GM23338 (cell line): ENCODE data around the gene CCDC97. TPM values are rescaled to one million over a fixed set of nuclear protein-coding genes. Genes with fewer than 3 reads are reported as not detected.
A peak's percentile ranks its signal among the peaks of the same experiment; 100 is the strongest.

ENCODE experiments used
- ATAC-seq: fragments of 200-7000 bp; cut with Tn5 transposase; 3 replicates; pipeline ENCODE4 v1.9.1; 2020
- DNase-seq: peaks from one replicate; pipeline ENCODE4 v3.0.0-alpha.2; 2015; ENCODE audit warnings: low spot score
- H2AFZ ChIP-seq: fragments of 200-600 bp; sonication (generic); 2 replicates; pipeline ENCODE4 v1.8.0; 2016; ENCODE audit warnings: antibody characterized with exemption, mild to moderate bottlenecking, moderate library complexity
- H3F3A ChIP-seq: fragments of 200-600 bp; sonication (generic); replicated peaks from 2 replicates; pipeline ENCODE4 v1.8.0; 2017; ENCODE audit warnings: antibody characterized with exemption, mixed run types, low read depth
- H3K27ac ChIP-seq: fragments of 200-600 bp; sonication (generic); 2 replicates; pipeline ENCODE4 v1.6.1; 2016; ENCODE audit warnings: low read depth
- H3K27me3 ChIP-seq: fragments of 200-600 bp; sonication (generic); 2 replicates; pipeline ENCODE4 v1.8.0; 2016; ENCODE audit warnings: mild to moderate bottlenecking, mixed run types, moderate library complexity; ENCODE audit not compliant: insufficient read depth
- H3K36me3 ChIP-seq: fragments of 200-600 bp; sonication (generic); 2 replicates; pipeline ENCODE4 v1.8.0; 2016; ENCODE audit warnings: mild to moderate bottlenecking; ENCODE audit not compliant: insufficient read depth
- H3K4me1 ChIP-seq: fragments of 200-600 bp; sonication (generic); 2 replicates; pipeline ENCODE4 v1.8.0; 2016; ENCODE audit warnings: mild to moderate bottlenecking, moderate library complexity; ENCODE audit not compliant: insufficient read depth
- H3K4me2 ChIP-seq: fragments of 200-600 bp; sonication (generic); 2 replicates; pipeline ENCODE4 v1.7.1; 2017; ENCODE audit warnings: mixed run types
- H3K4me3 ChIP-seq: fragments of 200-600 bp; sonication (generic); 2 replicates; pipeline ENCODE4 v1.6.1; 2016; ENCODE audit warnings: mixed run types
- H3K79me2 ChIP-seq: fragments of 200-600 bp; sonication (generic); replicated peaks from 2 replicates; pipeline ENCODE4 v1.8.0; 2017; ENCODE audit warnings: mild to moderate bottlenecking; ENCODE audit not compliant: insufficient read depth
- H3K9me2 ChIP-seq: fragments of 200-600 bp; sonication (generic); 2 replicates; pipeline ENCODE4 v1.8.0; 2017; ENCODE audit not compliant: insufficient read depth
- H4K20me1 ChIP-seq: fragments of 200-600 bp; sonication (generic); replicated peaks from 2 replicates; pipeline ENCODE4 v1.8.0; 2017; ENCODE audit warnings: mild to moderate bottlenecking; ENCODE audit not compliant: insufficient read depth
- H3K27ac Mint-ChIP-seq: 2 replicates; pipeline ENCODE4 v1.8.0; 2020; ENCODE audit warnings: inconsistent platforms, mild to moderate bottlenecking, moderate library complexity, mixed read lengths
- H3K27me3 Mint-ChIP-seq: 3 replicates; pipeline ENCODE4 v1.8.0; 2022; ENCODE audit warnings: low read depth, mild to moderate bottlenecking, moderate library complexity, mixed read lengths, inconsistent platforms; ENCODE audit not compliant: insufficient read depth, poor library complexity
- H3K36me3 Mint-ChIP-seq: 3 replicates; pipeline ENCODE4 v1.8.0; 2021; ENCODE audit warnings: low read depth, mild to moderate bottlenecking, inconsistent platforms, moderate library complexity, mixed read lengths
- H3K4me1 Mint-ChIP-seq: 3 replicates; pipeline ENCODE4 v1.8.0; 2020; ENCODE audit warnings: mild to moderate bottlenecking, inconsistent platforms, mixed read lengths
- H3K4me3 Mint-ChIP-seq: 3 replicates; pipeline ENCODE4 v1.8.0; 2021; ENCODE audit warnings: moderate library complexity, mild to moderate bottlenecking, inconsistent platforms, mixed read lengths
- H3K9me3 Mint-ChIP-seq: 3 replicates; pipeline ENCODE4 v1.8.0; 2020; ENCODE audit warnings: moderate library complexity, mild to moderate bottlenecking, inconsistent platforms, mixed read lengths
- CTCF ChIP-seq, 2 experiments: fragments of 200-600 bp in 1 of 2; sonication (generic) in 1 of 2; conservative IDR thresholded peaks; 2 replicates each; pipeline versions ENCODE4 v1.5.1 to v1.6.1; 2016 to 2017; ENCODE audit warnings: antibody characterized with exemption in 2 of 2, low read depth in 2 of 2, mild to moderate bottlenecking in 2 of 2, moderate library complexity in 1 of 2
- ETS1 ChIP-seq: IDR thresholded peaks from 2 replicates; pipeline ENCODE4 v1.6.1; 2016; ENCODE audit warnings: antibody characterized with exemption
- EZH2 ChIP-seq: fragments of 200-600 bp; sonication (generic); IDR thresholded peaks from one replicate; pipeline ENCODE4 v1.8.0; 2017; ENCODE audit warnings: antibody characterized with exemption, mild to moderate bottlenecking, low read depth; ENCODE audit not compliant: unreplicated experiment
- STAT1 ChIP-seq: IDR thresholded peaks from one replicate; pipeline ENCODE4 v1.6.1; 2016; ENCODE audit warnings: antibody characterized with exemption; ENCODE audit not compliant: unreplicated experiment
- polyA plus RNA-seq: library from polyadenylated mRNA; unstranded; fragments of >200 nt; fragmentation: Nextera tagmentation; extraction: Ambion mirVana; gene quantifications from 2 replicates; pipeline ENCODE4 v1.2.1, GENCODE V29; 2016
- total RNA-seq: library from RNA; depleted of rRNA; stranded (reverse); fragments of >200 nt; shearing (Covaris generic); gene quantifications from 2 replicates; pipeline ENCODE4 v1.2.3, GENCODE V29; 2014
- TF ChIP-seq, protein P1 (sequence below): IDR thresholded peaks from one replicate; pipeline ENCODE4 v1.6.1; 2018; ENCODE audit warnings: antibody characterized with exemption; ENCODE audit not compliant: unreplicated experiment

CCDC97 gene
- total and polyA plus RNA-seq, 2 experiments from 2014 or later: 8.0 to 11.0 TPM

DNA sequence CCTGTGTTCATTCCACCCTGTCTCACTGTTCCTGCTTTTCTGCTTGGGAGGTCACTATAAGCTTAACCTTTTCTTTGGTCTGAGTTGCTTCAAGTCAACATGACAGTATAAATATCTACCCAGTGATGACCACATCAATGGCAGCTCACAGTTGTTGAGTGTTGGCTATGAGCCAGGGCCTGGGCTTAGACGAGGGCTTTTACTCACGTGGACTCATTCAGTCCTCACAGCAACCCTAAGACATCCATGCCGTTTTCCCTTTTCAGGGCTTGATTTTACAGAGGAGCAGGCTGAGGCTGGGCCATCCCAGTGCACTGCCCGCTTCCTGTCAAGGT is 10.2 kb upstream of the CCDC97 start:
- Histone ChIP-seq H3K27me3 (no peaks in the 10 kb centered on the region), H3K27ac (no peak overlapping the region), H3K4me1 (no peaks in the 10 kb centered on the region), H3K79me2 (0 out of 2 replicates have a peak, but pooled peaks cover 8% of the 10 kb centered on the region), H3K36me3 (peaks cover 88% of the 10 kb centered on the region), H2AFZ (no peak overlapping the region), H3K9me2 (no peaks in the 10 kb centered on the region), H3F3A (peaks cover 27% of the 10 kb centered on the region), H3K4me3 (no peak overlapping the region), H3K4me2 (no peak overlapping the region), H4K20me1 (peaks cover 46% of the 10 kb centered on the region)
- DNase-seq: no peak
- H3K36me3 Mint-ChIP-seq: peaks cover 98% of the 10 kb centered on the region
- no peak for ATAC-seq
- TF ChIP-seq STAT1 (no peak), CTCF (conservative IDR thresholded peaks at IDR 0.05; ENCODE audit: low read depth in 2 of 2) (no peak)
- H3K27me3 Mint-ChIP-seq: peaks cover 5% of the 10 kb centered on the region
- H3K4me1 Mint-ChIP-seq: no peaks in the 10 kb centered on the region
- peak overlapping the region; percentile 37; the same call in 1 of the 2 replicates for H3K27ac Mint-ChIP-seq
- no peak overlapping the region for H3K4me3 Mint-ChIP-seq
- no peaks in the 10 kb centered on the region for H3K9me3 Mint-ChIP-seq

GRCh38 chr19:41300555-41300954 is 9.4 kb upstream of the CCDC97 start:
- no peaks in the 10 kb centered on the region for H3K9me2 ChIP-seq
- peaks cover 38% of the 10 kb centered on the region for H4K20me1 ChIP-seq
- H2AFZ ChIP-seq: no peak overlapping the region
- H3K4me1 ChIP-seq: no peaks in the 10 kb centered on the region
- Mint-ChIP-seq H3K27ac (no peak overlapping the region), H3K9me3 (no peaks in the 10 kb centered on the region), H3K4me3 (no peak overlapping the region), H3K36me3 (peaks cover 98% of the 10 kb centered on the region), H3K4me1 (no peaks in the 10 kb centered on the region), H3K27me3 (peaks cover 5% of the 10 kb centered on the region)
- H3K27ac ChIP-seq: no peak overlapping the region
- peaks cover 88% of the 10 kb centered on the region for H3K36me3 ChIP-seq
- H3K27me3 ChIP-seq: no peaks in the 10 kb centered on the region
- no peak for ATAC-seq
- no peak overlapping the region for H3K4me3 ChIP-seq
- H3F3A ChIP-seq: peaks cover 34% of the 10 kb centered on the region
- H3K79me2 ChIP-seq: 0 out of 2 replicates have a peak, but pooled peaks cover under 1% of the 10 kb centered on the region
- H3K4me2 ChIP-seq: no peak overlapping the region
- DNase-seq: no peak
- TF ChIP-seq, protein P1, sequence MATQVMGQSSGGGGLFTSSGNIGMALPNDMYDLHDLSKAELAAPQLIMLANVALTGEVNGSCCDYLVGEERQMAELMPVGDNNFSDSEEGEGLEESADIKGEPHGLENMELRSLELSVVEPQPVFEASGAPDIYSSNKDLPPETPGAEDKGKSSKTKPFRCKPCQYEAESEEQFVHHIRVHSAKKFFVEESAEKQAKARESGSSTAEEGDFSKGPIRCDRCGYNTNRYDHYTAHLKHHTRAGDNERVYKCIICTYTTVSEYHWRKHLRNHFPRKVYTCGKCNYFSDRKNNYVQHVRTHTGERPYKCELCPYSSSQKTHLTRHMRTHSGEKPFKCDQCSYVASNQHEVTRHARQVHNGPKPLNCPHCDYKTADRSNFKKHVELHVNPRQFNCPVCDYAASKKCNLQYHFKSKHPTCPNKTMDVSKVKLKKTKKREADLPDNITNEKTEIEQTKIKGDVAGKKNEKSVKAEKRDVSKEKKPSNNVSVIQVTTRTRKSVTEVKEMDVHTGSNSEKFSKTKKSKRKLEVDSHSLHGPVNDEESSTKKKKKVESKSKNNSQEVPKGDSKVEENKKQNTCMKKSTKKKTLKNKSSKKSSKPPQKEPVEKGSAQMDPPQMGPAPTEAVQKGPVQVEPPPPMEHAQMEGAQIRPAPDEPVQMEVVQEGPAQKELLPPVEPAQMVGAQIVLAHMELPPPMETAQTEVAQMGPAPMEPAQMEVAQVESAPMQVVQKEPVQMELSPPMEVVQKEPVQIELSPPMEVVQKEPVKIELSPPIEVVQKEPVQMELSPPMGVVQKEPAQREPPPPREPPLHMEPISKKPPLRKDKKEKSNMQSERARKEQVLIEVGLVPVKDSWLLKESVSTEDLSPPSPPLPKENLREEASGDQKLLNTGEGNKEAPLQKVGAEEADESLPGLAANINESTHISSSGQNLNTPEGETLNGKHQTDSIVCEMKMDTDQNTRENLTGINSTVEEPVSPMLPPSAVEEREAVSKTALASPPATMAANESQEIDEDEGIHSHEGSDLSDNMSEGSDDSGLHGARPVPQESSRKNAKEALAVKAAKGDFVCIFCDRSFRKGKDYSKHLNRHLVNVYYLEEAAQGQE: no peak
- TF ChIP-seq ETS1 (no peak), EZH2 (no peak)
